H7 (cell line): ENCODE results near the gene ZNF526. TPM values are rescaled to one million over a fixed set of nuclear protein-coding genes. Genes with fewer than 3 reads are reported as not detected.

Source experiments
- total RNA-seq: library from RNA; depleted of rRNA; stranded (reverse); fragments of >200 nt; shearing (Covaris generic); gene quantifications from 2 replicates; pipeline ENCODE4 v1.2.3, GENCODE V29; 2014; rRNA removed

The ZNF526 gene
- total RNA-seq, 1 experiment from 2014 or later = 14.6 TPM

Other genes starting within 250 kb of the ZNF526 start
- gene ATP1A3, start 226.1 kb upstream of the ZNF526 start, total RNA-seq = 9.9 and 11.9 TPM in 2 replicates
- gene GRIK5, start 150.1 kb upstream of the ZNF526 start, total RNA-seq = 15.7 and 16.4 TPM in 2 replicates
- 44.0 and 45.4 TPM in 2 replicates for gene ZNF574, start 144.1 kb upstream of the ZNF526 start, total RNA-seq
- 0.90 and 2.4 TPM in 2 replicates for gene POU2F2, start 87.9 kb upstream of the ZNF526 start, total RNA-seq
- gene DEDD2, start 2.6 kb upstream of the ZNF526 start, total RNA-seq = 58.0 and 63.6 TPM in 2 replicates
- 29.1 and 40.4 TPM in 2 replicates for gene GSK3A, start 22.3 kb downstream of the ZNF526 start, total RNA-seq
- gene ERF, start 34.8 kb downstream of the ZNF526 start, total RNA-seq = 73.0 and 106 TPM in 2 replicates
- 16.1 and 20.1 TPM in 2 replicates for gene CIC, start 48.9 kb downstream of the ZNF526 start, total RNA-seq
- 3.3 and 5.2 TPM in 2 replicates for gene PRR19, start 81.8 kb downstream of the ZNF526 start, total RNA-seq
- 96.5 and 152 TPM in 2 replicates for gene PAFAH1B3, start 82.3 kb downstream of the ZNF526 start, total RNA-seq
- gene TMEM145, start 93.0 kb downstream of the ZNF526 start, total RNA-seq = 0.38 and 0.41 TPM in 2 replicates
- 26.1 and 33.4 TPM in 2 replicates for gene MEGF8, start 105.3 kb downstream of the ZNF526 start, total RNA-seq
- gene CNFN, start 170.0 kb downstream of the ZNF526 start, total RNA-seq = 7.8 and 11.5 TPM in 2 replicates
- gene LIPE, start 207.1 kb downstream of the ZNF526 start, total RNA-seq = 7.5 and 8.2 TPM in 2 replicates
- gene CXCL17, start 222.6 kb downstream of the ZNF526 start, total RNA-seq = not detected in 2 replicates